OCI-LY3 (cell line): Measurements from ENCODE around the gene ZNF804A.

Source experiments
- H2AFZ ChIP-seq: fragments of 200-600, 300-600 bp; shearing (Covaris generic); 2 replicates; pipeline ENCODE4 v1.6.0; 2014; ENCODE audit warnings: antibody characterized with exemption, low read depth, low read length
- H3K27ac ChIP-seq: fragments of 200-600, 300-600 bp; sonication (generic); 2 replicates; pipeline ENCODE4 v1.5.1; 2014; ENCODE audit warnings: mild to moderate bottlenecking, low read length, moderate library complexity, mixed read lengths
- H3K27me3 ChIP-seq: fragments of 200-600, 300-600 bp; sonication (generic); 2 replicates; pipeline ENCODE4 v1.6.1; 2014; ENCODE audit warnings: low read depth, low read length, mixed read lengths
- H3K36me3 ChIP-seq: fragments of 200-600, 300-600 bp; sonication (generic); replicated peaks from 2 replicates; pipeline ENCODE3; 2014; ENCODE audit warnings: low read depth, low read length, mixed read lengths
- H3K4me1 ChIP-seq: fragments of 300-600, 200-600 bp; sonication (generic); 2 replicates; pipeline ENCODE4 v1.6.1; 2014; ENCODE audit warnings: low read length, mixed read lengths
- H3K4me2 ChIP-seq: fragments of 200-600, 300-600 bp; sonication (generic); 2 replicates; pipeline ENCODE4 v1.6.1; 2014; ENCODE audit warnings: low read length, mixed read lengths
- H3K4me3 ChIP-seq: fragments of 300-600, 200-600 bp; sonication (generic); 2 replicates; pipeline ENCODE4 v1.5.1; 2014; ENCODE audit warnings: antibody characterized with exemption, mild to moderate bottlenecking, low read length, moderate library complexity
- H3K79me2 ChIP-seq: fragments of 300-600, 200-600 bp; shearing (Covaris generic); 2 replicates; pipeline ENCODE4 v1.6.1; 2014; ENCODE audit warnings: mild to moderate bottlenecking, low read length, mixed read lengths
- H3K9ac ChIP-seq: fragments of 300-600, 200-600 bp; shearing (Covaris generic); 2 replicates; pipeline ENCODE4 v1.6.0; 2014; ENCODE audit warnings: mild to moderate bottlenecking, low read length, moderate library complexity
- H3K9me3 ChIP-seq: fragments of 200-600, 300-600 bp; shearing (Covaris generic); 2 replicates; pipeline ENCODE4 v1.6.1; 2014; ENCODE audit warnings: low read length, mixed read lengths; ENCODE audit not compliant: insufficient read depth
- H4K20me1 ChIP-seq: fragments of 200-600, 300-600 bp; sonication (generic); 2 replicates; pipeline ENCODE4 v1.6.1; 2016; ENCODE audit warnings: low read length, mixed read lengths; ENCODE audit not compliant: insufficient read depth
- EZH2phosphoT487 ChIP-seq: fragments of 200-600 bp; shearing (Covaris generic); IDR thresholded peaks from 2 replicates; pipeline ENCODE4 v1.6.1; 2018; ENCODE audit warnings: antibody characterized with exemption, mixed run types, low read depth
- TF ChIP-seq, protein P1 (sequence below): fragments of 200-600, 300-600 bp; sonication (generic); IDR thresholded peaks from 2 replicates; pipeline ENCODE4 v1.5.1; 2014; ENCODE audit warnings: antibody characterized with exemption, low read length, low read depth

Gene ZNF804A

DNA sequence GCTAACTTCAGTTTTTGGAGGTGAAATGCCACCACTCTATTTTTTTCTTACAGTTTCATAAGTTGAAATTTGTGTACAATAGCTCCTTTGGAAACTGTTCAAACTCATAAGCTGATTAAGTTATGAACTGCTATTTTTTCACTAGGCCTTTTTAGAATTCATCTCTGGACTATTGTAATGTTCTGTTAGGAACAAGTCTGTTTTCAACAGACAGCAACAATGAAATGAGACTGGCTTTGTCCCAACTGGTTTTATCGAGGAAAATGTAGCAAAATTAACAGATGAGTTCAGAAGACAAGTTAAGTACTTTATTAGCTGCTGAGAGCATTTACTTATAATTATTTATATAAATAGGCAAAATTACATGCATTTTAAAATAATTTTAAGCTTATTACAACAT lies 310.6 kb downstream of the ZNF804A start:
- Histone ChIP-seq H3K4me1 (peaks cover 8% of the 10 kb centered on the region), H3K4me2 (no peak overlapping the region), H3K4me3 (no peak overlapping the region), H3K36me3 (peaks cover 15% of the 10 kb centered on the region), H3K27ac (no peak overlapping the region), H3K9me3 (no peaks in the 10 kb centered on the region), H2AFZ (no peak overlapping the region), H3K27me3 (no peaks in the 10 kb centered on the region), H3K79me2 (no peaks in the 10 kb centered on the region; the same call in 1 of the 2 replicates), H3K9ac (no peak overlapping the region), H4K20me1 (no peaks in the 10 kb centered on the region; the same call in 1 of the 2 replicates)
- no peak for TF ChIP-seq EZH2phosphoT487
- TF ChIP-seq, protein P1, sequence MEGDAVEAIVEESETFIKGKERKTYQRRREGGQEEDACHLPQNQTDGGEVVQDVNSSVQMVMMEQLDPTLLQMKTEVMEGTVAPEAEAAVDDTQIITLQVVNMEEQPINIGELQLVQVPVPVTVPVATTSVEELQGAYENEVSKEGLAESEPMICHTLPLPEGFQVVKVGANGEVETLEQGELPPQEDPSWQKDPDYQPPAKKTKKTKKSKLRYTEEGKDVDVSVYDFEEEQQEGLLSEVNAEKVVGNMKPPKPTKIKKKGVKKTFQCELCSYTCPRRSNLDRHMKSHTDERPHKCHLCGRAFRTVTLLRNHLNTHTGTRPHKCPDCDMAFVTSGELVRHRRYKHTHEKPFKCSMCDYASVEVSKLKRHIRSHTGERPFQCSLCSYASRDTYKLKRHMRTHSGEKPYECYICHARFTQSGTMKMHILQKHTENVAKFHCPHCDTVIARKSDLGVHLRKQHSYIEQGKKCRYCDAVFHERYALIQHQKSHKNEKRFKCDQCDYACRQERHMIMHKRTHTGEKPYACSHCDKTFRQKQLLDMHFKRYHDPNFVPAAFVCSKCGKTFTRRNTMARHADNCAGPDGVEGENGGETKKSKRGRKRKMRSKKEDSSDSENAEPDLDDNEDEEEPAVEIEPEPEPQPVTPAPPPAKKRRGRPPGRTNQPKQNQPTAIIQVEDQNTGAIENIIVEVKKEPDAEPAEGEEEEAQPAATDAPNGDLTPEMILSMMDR, result no peak

DNA sequence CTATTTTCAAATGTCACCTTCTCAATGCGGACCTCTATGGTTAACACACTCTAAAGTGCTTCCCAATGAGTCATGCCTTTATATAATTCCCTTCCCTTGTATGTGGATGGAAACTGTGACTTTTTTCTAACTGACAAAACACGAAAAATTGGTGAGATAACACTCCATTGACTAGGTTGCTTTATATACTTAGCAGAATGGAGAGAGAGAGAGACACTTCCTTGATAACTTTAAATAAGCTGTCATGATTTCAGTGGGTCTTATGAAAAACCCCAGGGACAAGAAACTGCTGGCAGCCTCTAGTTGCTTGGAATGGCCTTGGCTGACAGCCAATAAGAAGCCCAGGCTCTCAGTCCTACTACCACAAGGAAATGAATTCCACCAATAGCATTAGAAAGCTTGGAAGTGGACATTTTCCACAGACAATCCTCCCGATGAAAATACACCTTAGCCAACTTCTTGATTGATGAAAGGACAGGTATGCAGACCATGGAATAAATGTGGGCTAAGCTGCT lies 322.2 kb downstream of the ZNF804A start:
- H3K9ac ChIP-seq, result no peak overlapping the region
- TF ChIP-seq, protein P1, result no peak
- TF ChIP-seq EZH2phosphoT487, result no peak
- no peaks in the 10 kb centered on the region for H3K9me3 ChIP-seq
- no peaks in the 10 kb centered on the region for H3K36me3 ChIP-seq
- H4K20me1 ChIP-seq, result no peaks in the 10 kb centered on the region; the same call in 1 of the 2 replicates
- no peak overlapping the region for H3K4me2 ChIP-seq
- H3K4me3 ChIP-seq, result no peak overlapping the region
- no peak overlapping the region for H2AFZ ChIP-seq
- no peaks in the 10 kb centered on the region for H3K4me1 ChIP-seq
- H3K27me3 ChIP-seq, result no peaks in the 10 kb centered on the region
- no peak overlapping the region for H3K27ac ChIP-seq
- H3K79me2 ChIP-seq, result peaks cover 21% of the 10 kb centered on the region; the same call in 1 of the 2 replicates

DNA sequence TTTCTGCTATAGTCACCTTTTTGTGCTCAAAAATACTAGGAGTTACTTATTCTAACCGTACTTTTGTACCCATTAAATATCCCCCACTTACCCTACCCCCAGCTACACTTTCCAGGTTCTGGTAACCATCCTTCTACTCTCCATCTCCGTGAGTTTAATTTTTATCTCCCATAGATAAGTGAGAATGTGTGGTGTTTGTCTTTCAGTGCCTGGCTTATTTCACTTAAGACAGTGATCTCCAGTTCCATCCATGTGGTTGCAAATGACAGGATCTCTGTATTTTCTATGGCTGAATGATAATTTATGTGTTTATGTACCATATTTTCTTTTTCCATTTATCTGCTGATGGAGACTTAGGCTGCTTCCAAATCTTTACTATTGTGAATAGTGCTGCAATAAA lies 323.3 kb downstream of the ZNF804A start:
- Histone ChIP-seq H2AFZ (no peak overlapping the region), H3K27ac (no peak overlapping the region), H3K9ac (no peak overlapping the region), H3K79me2 (peaks cover 25% of the 10 kb centered on the region; the same call in 1 of the 2 replicates), H3K4me3 (no peak overlapping the region), H3K27me3 (no peaks in the 10 kb centered on the region), H4K20me1 (no peaks in the 10 kb centered on the region; the same call in 1 of the 2 replicates), H3K36me3 (peaks cover 7% of the 10 kb centered on the region), H3K9me3 (peaks cover 8% of the 10 kb centered on the region; the same call in 1 of the 2 replicates), H3K4me1 (no peaks in the 10 kb centered on the region), H3K4me2 (no peak overlapping the region)
- no peak for TF ChIP-seq EZH2phosphoT487
- TF ChIP-seq, protein P1, result no peak

DNA sequence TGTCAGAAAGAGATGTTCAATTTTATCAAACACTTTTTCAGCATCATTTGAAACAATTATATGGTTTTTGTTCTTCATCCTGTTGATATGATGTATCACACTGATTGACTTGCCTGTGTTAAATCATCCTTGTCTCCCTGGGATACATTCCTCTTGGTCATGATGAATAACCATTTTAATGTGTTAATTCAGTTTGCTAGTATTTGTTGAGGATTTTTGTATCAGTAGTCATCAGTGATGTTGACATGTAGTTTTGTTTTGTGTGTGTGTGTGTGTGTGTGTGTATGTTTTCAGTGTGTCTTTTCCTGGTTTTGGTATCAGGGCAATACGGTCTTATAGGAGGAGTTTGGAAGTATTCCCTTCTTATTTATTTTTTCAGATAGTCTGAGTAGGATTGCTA lies 325.4 kb downstream of the ZNF804A start:
- H4K20me1 ChIP-seq, result no peaks in the 10 kb centered on the region; the same call in 1 of the 2 replicates
- TF ChIP-seq, protein P1, result no peak
- no peak for TF ChIP-seq EZH2phosphoT487
- H3K79me2 ChIP-seq, result peaks cover 39% of the 10 kb centered on the region
- no peak overlapping the region for H3K4me3 ChIP-seq
- H3K27me3 ChIP-seq, result no peaks in the 10 kb centered on the region
- H2AFZ ChIP-seq, result no peak overlapping the region
- no peak overlapping the region for H3K4me2 ChIP-seq
- peaks cover 11% of the 10 kb centered on the region; the same call in 1 of the 2 replicates for H3K9me3 ChIP-seq
- H3K4me1 ChIP-seq, result no peaks in the 10 kb centered on the region
- H3K27ac ChIP-seq, result no peak overlapping the region
- H3K9ac ChIP-seq, result no peak overlapping the region
- H3K36me3 ChIP-seq, result peaks cover 11% of the 10 kb centered on the region
